ENCODE measurements around the gene TXNRD1.
"Not testable (repeated sequence)": the region's sequence is repeated elsewhere in the genome, so short reads cannot be mapped to it uniquely, and the experiment has no call there.

Gene TXNRD1

DNA sequence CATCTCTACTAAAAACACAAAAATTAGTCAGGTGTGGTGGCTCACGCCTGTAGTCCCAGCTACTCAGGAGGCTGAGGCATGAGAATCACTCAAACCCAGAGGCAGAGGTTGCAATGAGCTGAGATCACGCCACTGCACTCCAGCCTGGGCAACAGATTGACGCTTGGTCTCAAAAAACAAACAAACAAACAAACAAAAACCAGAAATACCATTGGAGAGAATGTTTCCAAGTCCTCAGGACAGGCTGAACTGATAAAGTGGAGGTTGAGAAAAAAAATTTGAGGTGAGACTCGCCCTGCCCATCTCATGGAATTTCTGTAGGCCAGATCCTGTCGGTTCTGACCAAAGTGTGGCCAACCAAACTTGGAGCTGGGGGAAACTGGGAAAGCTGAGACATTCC is 47.0 kb upstream of the TXNRD1 start:
- Histone ChIP-seq H3K36me3 (replicated peaks; ENCODE audit: low read depth, low read length) (no peaks in the 10 kb centered on the region), H3K27ac (ENCODE audit: low read length) (no peak overlapping the region), H2AFZ (ENCODE audit: low read depth, low read length) (no peak overlapping the region), H3K9me3 (ENCODE audit: insufficient read depth, low read length) (no peaks in the 10 kb centered on the region), H3K27me3 (ENCODE audit: low read depth, low read length) (no peaks in the 10 kb centered on the region), H4K20me1 (ENCODE audit: insufficient read depth, low read length) (no peaks in the 10 kb centered on the region), H3K79me2 (ENCODE audit: low read length) (no peaks in the 10 kb centered on the region), H3K4me2 (ENCODE audit: low read length) (no peak overlapping the region), H3K9ac (ENCODE audit: low read length) (no peak overlapping the region), H3K4me1 (ENCODE audit: low read length) (no peaks in the 10 kb centered on the region), H3K4me3 (ENCODE audit: low read length) (no peak overlapping the region)
- TF ChIP-seq, protein P1, sequence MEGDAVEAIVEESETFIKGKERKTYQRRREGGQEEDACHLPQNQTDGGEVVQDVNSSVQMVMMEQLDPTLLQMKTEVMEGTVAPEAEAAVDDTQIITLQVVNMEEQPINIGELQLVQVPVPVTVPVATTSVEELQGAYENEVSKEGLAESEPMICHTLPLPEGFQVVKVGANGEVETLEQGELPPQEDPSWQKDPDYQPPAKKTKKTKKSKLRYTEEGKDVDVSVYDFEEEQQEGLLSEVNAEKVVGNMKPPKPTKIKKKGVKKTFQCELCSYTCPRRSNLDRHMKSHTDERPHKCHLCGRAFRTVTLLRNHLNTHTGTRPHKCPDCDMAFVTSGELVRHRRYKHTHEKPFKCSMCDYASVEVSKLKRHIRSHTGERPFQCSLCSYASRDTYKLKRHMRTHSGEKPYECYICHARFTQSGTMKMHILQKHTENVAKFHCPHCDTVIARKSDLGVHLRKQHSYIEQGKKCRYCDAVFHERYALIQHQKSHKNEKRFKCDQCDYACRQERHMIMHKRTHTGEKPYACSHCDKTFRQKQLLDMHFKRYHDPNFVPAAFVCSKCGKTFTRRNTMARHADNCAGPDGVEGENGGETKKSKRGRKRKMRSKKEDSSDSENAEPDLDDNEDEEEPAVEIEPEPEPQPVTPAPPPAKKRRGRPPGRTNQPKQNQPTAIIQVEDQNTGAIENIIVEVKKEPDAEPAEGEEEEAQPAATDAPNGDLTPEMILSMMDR (IDR thresholded peaks at IDR 0.05; ENCODE audit: low read depth, low read length) = no peak
- TF ChIP-seq EZH2phosphoT487 (IDR thresholded peaks at IDR 0.05; ENCODE audit: low read depth) = no peak

DNA sequence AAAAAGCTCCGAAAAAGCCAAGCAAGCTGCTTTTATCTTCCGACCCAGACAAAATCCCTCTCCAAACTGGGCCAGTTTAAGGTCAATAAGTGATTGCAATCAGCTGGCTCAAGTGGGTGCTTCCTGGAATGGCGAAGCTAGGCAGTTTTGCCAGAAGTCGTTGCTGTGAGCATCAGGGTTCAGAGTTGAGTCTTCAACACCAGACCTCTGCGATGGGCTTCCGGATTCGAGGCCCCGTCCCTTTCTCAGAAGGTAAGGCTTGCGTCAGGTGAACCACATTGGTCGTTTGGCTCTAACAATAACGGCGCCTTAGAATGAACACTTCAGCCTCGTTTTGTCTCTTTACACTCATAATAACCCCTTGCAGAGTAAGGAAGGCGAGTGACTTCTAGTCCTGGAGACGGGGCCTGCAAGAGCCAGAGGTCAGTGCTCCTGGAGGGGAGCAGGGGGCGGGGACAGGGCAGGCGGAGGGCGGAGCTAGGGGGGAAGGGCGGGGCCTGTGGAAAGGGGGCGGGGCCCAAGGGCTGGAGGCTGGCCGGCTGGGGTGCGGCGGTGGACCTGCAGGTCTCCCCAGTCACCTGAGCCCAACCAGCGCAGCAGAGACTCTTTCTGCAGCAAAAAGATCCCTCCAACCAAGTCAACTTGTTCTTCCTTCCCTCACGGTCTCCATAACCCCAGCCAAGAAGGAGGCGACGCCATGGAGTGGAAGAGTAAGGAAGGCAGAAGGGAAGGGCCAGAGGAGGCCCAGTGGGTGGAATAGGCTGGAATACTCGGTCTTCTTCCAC is 43.6 kb upstream of the TXNRD1 start:
- Histone ChIP-seq H3K4me2 (ENCODE audit: low read length) (no peak overlapping the region), H2AFZ (ENCODE audit: low read depth, low read length) (no peak overlapping the region), H3K36me3 (replicated peaks; ENCODE audit: low read depth, low read length) (no peaks in the 10 kb centered on the region), H3K4me3 (ENCODE audit: low read length) (no peak overlapping the region), H3K9me3 (ENCODE audit: insufficient read depth, low read length) (no peaks in the 10 kb centered on the region), H4K20me1 (ENCODE audit: insufficient read depth, low read length) (no peaks in the 10 kb centered on the region), H3K4me1 (ENCODE audit: low read length) (no peaks in the 10 kb centered on the region), H3K9ac (ENCODE audit: low read length) (no peak overlapping the region), H3K27me3 (ENCODE audit: low read depth, low read length) (peaks cover 3% of the 10 kb centered on the region; the same call in 1 of the 2 replicates), H3K79me2 (ENCODE audit: low read length) (no peaks in the 10 kb centered on the region), H3K27ac (ENCODE audit: low read length) (no peak overlapping the region)
- TF ChIP-seq, protein P1 (IDR thresholded peaks at IDR 0.05; ENCODE audit: low read depth, low read length) = no peak
- TF ChIP-seq EZH2phosphoT487 (IDR thresholded peaks at IDR 0.05; ENCODE audit: low read depth) = no peak

DNA sequence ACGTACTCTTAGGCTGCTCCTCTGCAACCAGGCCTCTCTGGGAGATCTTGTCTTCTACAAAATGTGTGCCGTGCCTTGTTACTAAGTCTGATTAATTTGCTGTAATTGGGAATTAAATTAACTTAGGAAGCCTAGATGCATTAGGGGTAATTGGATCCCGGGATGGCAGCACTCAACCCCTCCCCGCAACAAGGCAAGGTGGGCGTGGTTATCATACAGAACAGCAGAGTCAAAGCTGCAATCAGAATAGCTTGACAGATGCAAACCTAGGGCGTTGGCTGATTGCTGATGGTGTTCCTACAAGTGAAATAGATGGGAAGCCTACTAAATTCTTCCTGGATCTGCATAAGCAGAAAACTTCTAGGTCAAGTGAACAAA is 43.0 kb upstream of the TXNRD1 start:
- Histone ChIP-seq H3K79me2 (ENCODE audit: low read length) (no peaks in the 10 kb centered on the region), H3K9ac (ENCODE audit: low read length) (no peak overlapping the region), H3K27me3 (ENCODE audit: low read depth, low read length) (peaks cover 3% of the 10 kb centered on the region; the same call in 1 of the 2 replicates), H3K27ac (ENCODE audit: low read length) (no peak overlapping the region), H3K9me3 (ENCODE audit: insufficient read depth, low read length) (no peaks in the 10 kb centered on the region), H2AFZ (ENCODE audit: low read depth, low read length) (no peak overlapping the region), H4K20me1 (ENCODE audit: insufficient read depth, low read length) (no peaks in the 10 kb centered on the region), H3K4me3 (ENCODE audit: low read length) (no peak overlapping the region), H3K36me3 (replicated peaks; ENCODE audit: low read depth, low read length) (no peaks in the 10 kb centered on the region), H3K4me2 (ENCODE audit: low read length) (no peak overlapping the region), H3K4me1 (ENCODE audit: low read length) (no peaks in the 10 kb centered on the region)
- TF ChIP-seq EZH2phosphoT487 (IDR thresholded peaks at IDR 0.05; ENCODE audit: low read depth) = no peak
- TF ChIP-seq, protein P1 (IDR thresholded peaks at IDR 0.05; ENCODE audit: low read depth, low read length) = no peak

DNA sequence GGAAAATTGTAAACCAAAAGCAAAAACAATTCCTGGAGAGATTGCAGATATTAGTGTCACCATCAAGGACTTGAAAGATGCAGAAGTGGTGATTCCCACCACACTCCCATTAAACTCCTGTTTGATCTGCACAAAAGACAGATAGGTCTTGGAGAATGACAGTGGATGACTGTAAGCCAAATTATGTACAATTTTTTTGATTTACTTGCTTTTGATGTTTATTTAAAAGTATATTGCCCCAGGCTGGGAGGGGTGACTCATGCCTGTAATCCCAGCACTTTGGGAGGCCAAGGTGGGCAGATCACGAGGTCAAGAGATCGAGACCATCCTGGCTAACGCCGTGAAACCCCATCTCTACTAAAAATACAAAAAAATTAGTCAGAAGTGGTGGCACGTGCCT is 41.8 kb upstream of the TXNRD1 start:
- not testable (repeated sequence) for H3K79me2 ChIP-seq (ENCODE audit: low read length); H3K27me3 ChIP-seq (ENCODE audit: low read depth, low read length); H3K9me3 ChIP-seq (ENCODE audit: insufficient read depth, low read length); H3K9ac ChIP-seq (ENCODE audit: low read length); H3K4me2 ChIP-seq (ENCODE audit: low read length); H2AFZ ChIP-seq (ENCODE audit: low read depth, low read length); H3K4me3 ChIP-seq (ENCODE audit: low read length); H3K4me1 ChIP-seq (ENCODE audit: low read length); H4K20me1 ChIP-seq (ENCODE audit: insufficient read depth, low read length); H3K27ac ChIP-seq (ENCODE audit: low read length); H3K36me3 ChIP-seq (replicated peaks; ENCODE audit: low read depth, low read length)

Measured in OCI-LY3 (cell line).